HepG2 (cell line): ENCODE data around the gene PCYT2. TPM values are rescaled to one million over a fixed set of nuclear protein-coding genes. Genes with fewer than 3 reads are reported as not detected.

Source experiments
- ARID5B ChIP-seq: IDR thresholded peaks from 2 replicates; pipeline ENCODE4 v1.4.0; 2020; ENCODE audit warnings: mild to moderate bottlenecking, missing genetic modification reagents
- ATF7-NPFF ChIP-seq: sonication (generic); formaldehyde crosslinking; IDR thresholded peaks from 2 replicates; pipeline ENCODE4 v1.8.1; 2023; ENCODE audit warnings: mild to moderate bottlenecking, low read depth, missing genetic modification reagents, moderate library complexity
- CENPBD1 ChIP-seq: sonication (generic); formaldehyde crosslinking; IDR thresholded peaks from 2 replicates; pipeline ENCODE4 v1.8.0; 2022; ENCODE audit warnings: missing genetic modification reagents, low read depth, mild to moderate bottlenecking, borderline replicate concordance
- E2F5 ChIP-seq: sonication (generic); formaldehyde crosslinking; conservative IDR thresholded peaks from 2 replicates; pipeline ENCODE4 v1.4.0; 2020; ENCODE audit warnings: missing genetic modification reagents
- HES4 ChIP-seq: sonication (generic); formaldehyde crosslinking; IDR thresholded peaks from 2 replicates; pipeline ENCODE4 v1.9.0; 2021; ENCODE audit warnings: mild to moderate bottlenecking, missing genetic modification reagents, borderline replicate concordance
- HOXA5 ChIP-seq: sonication (generic); formaldehyde crosslinking; IDR thresholded peaks from 2 replicates; pipeline ENCODE4 v1.4.0; 2020; ENCODE audit warnings: missing genetic modification reagents
- KMT2A ChIP-seq: sonication (generic); formaldehyde crosslinking; IDR thresholded peaks from 2 replicates; pipeline ENCODE4 v1.4.0; 2020; ENCODE audit warnings: missing genetic modification reagents
- MTF2 ChIP-seq: sonication (generic); formaldehyde crosslinking; IDR thresholded peaks from 2 replicates; pipeline ENCODE4 v1.5.0; 2020; ENCODE audit warnings: missing genetic modification reagents, borderline replicate concordance
- RFX1 ChIP-seq: fragments of 450-650 bp; IDR thresholded peaks from 2 replicates; pipeline ENCODE4 v1.6.1; 2017
- SRF ChIP-seq: IDR thresholded peaks from 2 replicates; pipeline ENCODE4 v1.6.1; 2011; ENCODE audit warnings: mild to moderate bottlenecking, low read depth, low read length, moderate library complexity
- ZBTB21 ChIP-seq: sonication (generic); formaldehyde crosslinking; IDR thresholded peaks from 2 replicates; pipeline ENCODE4 v1.4.0; 2020; ENCODE audit warnings: missing genetic modification reagents
- ZNF318 ChIP-seq: sonication (generic); formaldehyde crosslinking; IDR thresholded peaks from 2 replicates; pipeline ENCODE4 v1.4.0; 2020; ENCODE audit warnings: mild to moderate bottlenecking, missing genetic modification reagents
- ZNF431 ChIP-seq: sonication (generic); formaldehyde crosslinking; IDR thresholded peaks from 2 replicates; pipeline ENCODE4 v1.9.0; 2022; ENCODE audit warnings: missing genetic modification reagents, low read depth, mild to moderate bottlenecking, borderline replicate concordance
- ZNF605 ChIP-seq: sonication (generic); formaldehyde crosslinking; IDR thresholded peaks from 2 replicates; pipeline ENCODE4 v1.8.0; 2022; ENCODE audit warnings: mild to moderate bottlenecking, missing genetic modification reagents
- ZNF639 ChIP-seq: conservative IDR thresholded peaks from 2 replicates; pipeline ENCODE4 v1.6.1; 2018; ENCODE audit warnings: missing genetic modification reagents
- polyA plus RNA-seq, 8 experiments: library from polyadenylated mRNA; depleted of rRNA in 3 of 8; stranded (reverse) in 7 of 8; unstranded in 1 of 8; fragments of >200 nt; fragmentation: Illumina TruSeq in 4 of 8; extraction: Trizol in 4 of 8; gene quantifications; 2 replicates each; pipeline versions ENCODE4 v1.2.1 to v1.2.3, GENCODE V29; 2011 to 2016; ENCODE audit warnings: low read depth in 4 of 8, missing spikeins in 1 of 8, mixed read lengths in 1 of 8; ENCODE audit not compliant: insufficient read depth in 1 of 8
- total RNA-seq, 5 experiments: library from RNA; depleted of rRNA; stranded (reverse); fragments of >200 nt; fragmentation: Illumina TruSeq; extraction: Trizol; gene quantifications; 2 replicates each; pipeline ENCODE4 v1.2.3, GENCODE V29; 2016; ENCODE audit warnings: low read depth in 1 of 5

Gene PCYT2
- total and polyA plus RNA-seq, 2 of the 13 experiments (the other 11 are each of a cell fraction or from before 2014, with no cell fraction given), result 147 to 297 TPM

- TF ChIP-seq HES4 (CRISPR knock-in tag) (no peak), ZNF639 (CRISPR knock-in tag) (no peak), RFX1 (no peak), KMT2A (CRISPR knock-in tag) (no peak), ARID5B (no peak), SRF (no peak), ZNF318 (CRISPR knock-in tag) (no peak), ZBTB21 (CRISPR knock-in tag) (no peak), ZNF431 (no peak), E2F5 (peak; percentile 74; the same call in 1 of the 2 replicates), ATF7-NPFF (CRISPR knock-in tag) (0 out of 2 replicates have a peak, but pooled peaks have one; percentile 7), HOXA5 (no peak), MTF2 (CRISPR knock-in tag) (0 out of 2 replicates have a peak, but pooled peaks have one; percentile 30), ZNF605 (no peak), CENPBD1 (CRISPR knock-in tag) (no peak)
Measured at GRCh38 chr17:81925860-81926450, 14.8 kb upstream of the PCYT2 start (continued).
